Tibial nerve (tissue), 4 donors: ENCODE measurements around the gene CXCR4. TPM values are rescaled to one million over a fixed set of nuclear protein-coding genes. Genes with fewer than 3 reads are reported as not detected.
A peak's percentile ranks its signal among the peaks of the same experiment; 100 is the strongest.

Experiments used
- DNase-seq, 2 donors: peaks; one replicate each; pipeline ENCODE4 v3.0.0-alpha.2; 2019; ENCODE audit warnings: low spot score in 2 of 2
- H3K27ac ChIP-seq, 4 donors: fragments of 200-600 bp; sonication (generic) in 3 of 4; one replicate each; pipeline ENCODE4 v1.5.1; 2017 to 2019; ENCODE audit warnings: mild to moderate bottlenecking in 1 of 4
- H3K27me3 ChIP-seq, 2 donors: fragments of 200-600 bp; sonication (generic) in 1 of 2; one replicate each; pipeline versions ENCODE4 v1.5.1 to v1.6.0; 2017 to 2019
- H3K36me3 ChIP-seq, 3 donors: fragments of 200-600 bp; sonication (generic); one replicate each; pipeline ENCODE4 v1.5.1; 2018 to 2019
- H3K4me1 ChIP-seq, 4 donors: fragments of 200-600 bp; sonication (generic) in 3 of 4; one replicate each; pipeline ENCODE4 v1.5.1; 2017 to 2019
- H3K4me3 ChIP-seq, 4 donors: fragments of 200-600 bp; sonication (generic) in 3 of 4; one replicate each; pipeline ENCODE4 v1.5.1; 2017 to 2019; ENCODE audit warnings: mild to moderate bottlenecking in 1 of 4, moderate library complexity in 1 of 4
- H3K9me3 ChIP-seq, 4 donors: fragments of 200-600 bp; sonication (generic) in 3 of 4; one replicate each; pipeline ENCODE4 v1.5.1; 2017 to 2019
- EP300 ChIP-seq, 2 donors: sonication (generic); formaldehyde crosslinking; IDR thresholded peaks; one replicate each; pipeline ENCODE4 v1.6.1; 2017; ENCODE audit warnings: antibody characterized with exemption in 2 of 2, mild to moderate bottlenecking in 1 of 2
- POLR2A ChIP-seq, 2 donors: fragments of 450-650 bp; IDR thresholded peaks; one replicate each; pipeline ENCODE4 v1.6.1; 2017; ENCODE audit warnings: antibody characterized with exemption in 2 of 2, mild to moderate bottlenecking in 2 of 2, moderate library complexity in 2 of 2
- WGBS, 2 donors: methylation state at CpG; one replicate each; pipeline ENCODE4 v1.1.5; 2018; 5-methylcytosine and 5-hydroxymethylcytosine counted together
- total RNA-seq, 4 donors: library from RNA; depleted of rRNA; stranded (reverse); fragments of >200 nt; gene quantifications; one replicate each; pipeline ENCODE4 v1.1.0, GENCODE V29; 2016
- TF ChIP-seq, protein P1 (sequence below), 5 experiments: fragments of 200-600 bp in 3 of 5; fragments of 450-650 bp in 2 of 5; sonication (generic) in 3 of 5; IDR thresholded peaks; one replicate each; pipeline ENCODE4 v1.5.1; 2016 to 2019; ENCODE audit warnings: antibody characterized with exemption in 5 of 5, mild to moderate bottlenecking in 3 of 5, moderate library complexity in 2 of 5

The CXCR4 gene
- total RNA-seq, 4 donors from 2014 or later = 21.3 to 38.5 (median 31.9) TPM

- no peak overlapping the region for H3K27ac ChIP-seq
- H3K9me3 ChIP-seq = no peaks in the 10 kb centered on the region
- no peak overlapping the region for H3K4me3 ChIP-seq
- H3K27me3 ChIP-seq = peaks cover 0 to 10% of the 10 kb centered on the region in 2 donors
- TF ChIP-seq EP300 (IDR thresholded peaks at IDR 0.05) = no peak
- TF ChIP-seq, protein P1, sequence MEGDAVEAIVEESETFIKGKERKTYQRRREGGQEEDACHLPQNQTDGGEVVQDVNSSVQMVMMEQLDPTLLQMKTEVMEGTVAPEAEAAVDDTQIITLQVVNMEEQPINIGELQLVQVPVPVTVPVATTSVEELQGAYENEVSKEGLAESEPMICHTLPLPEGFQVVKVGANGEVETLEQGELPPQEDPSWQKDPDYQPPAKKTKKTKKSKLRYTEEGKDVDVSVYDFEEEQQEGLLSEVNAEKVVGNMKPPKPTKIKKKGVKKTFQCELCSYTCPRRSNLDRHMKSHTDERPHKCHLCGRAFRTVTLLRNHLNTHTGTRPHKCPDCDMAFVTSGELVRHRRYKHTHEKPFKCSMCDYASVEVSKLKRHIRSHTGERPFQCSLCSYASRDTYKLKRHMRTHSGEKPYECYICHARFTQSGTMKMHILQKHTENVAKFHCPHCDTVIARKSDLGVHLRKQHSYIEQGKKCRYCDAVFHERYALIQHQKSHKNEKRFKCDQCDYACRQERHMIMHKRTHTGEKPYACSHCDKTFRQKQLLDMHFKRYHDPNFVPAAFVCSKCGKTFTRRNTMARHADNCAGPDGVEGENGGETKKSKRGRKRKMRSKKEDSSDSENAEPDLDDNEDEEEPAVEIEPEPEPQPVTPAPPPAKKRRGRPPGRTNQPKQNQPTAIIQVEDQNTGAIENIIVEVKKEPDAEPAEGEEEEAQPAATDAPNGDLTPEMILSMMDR (IDR thresholded peaks at IDR 0.05) = no peak
- TF ChIP-seq POLR2A (IDR thresholded peaks at IDR 0.05) = no peak
- H3K4me1 ChIP-seq = peaks cover 0 to 9% (median 0%) of the 10 kb centered on the region in 4 donors
- WGBS, 2 donors = 50% methylated on average over 12 of the region's 12 CpGs
- DNase-seq = no peak
- H3K36me3 ChIP-seq = no peaks in the 10 kb centered on the region
Measured at GRCh38 chr2:136126021-136126420, 8.1 kb upstream of the CXCR4 start.

DNA sequence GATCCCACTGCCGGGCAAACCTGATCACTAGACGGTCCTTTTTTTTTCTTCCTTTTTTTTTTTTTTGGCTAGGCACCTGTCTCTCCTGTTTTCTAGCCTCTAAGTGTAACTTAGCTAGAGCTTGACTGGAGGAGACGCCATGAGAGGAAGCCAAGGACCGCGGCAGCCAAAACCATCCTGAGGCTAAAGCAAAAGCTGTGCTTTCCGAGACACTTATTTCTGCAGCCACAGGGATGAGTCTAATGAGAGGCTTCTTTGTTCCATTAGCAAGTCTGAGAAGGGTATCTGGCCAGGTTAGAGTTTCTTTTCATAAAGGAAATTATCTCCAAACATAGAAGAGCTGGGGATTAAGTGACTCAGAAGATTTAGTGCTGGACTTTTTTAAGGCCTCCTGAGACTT, 7.3 kb upstream of the CXCR4 start:
- peaks cover 0 to 16% of the 10 kb centered on the region in 2 donors for H3K27me3 ChIP-seq
- no peak for DNase-seq
- peaks cover 0 to 9% (median 0%) of the 10 kb centered on the region in 4 donors for H3K4me1 ChIP-seq
- no peaks in the 10 kb centered on the region for H3K9me3 ChIP-seq
- WGBS, 2 donors = 65 to 67% methylated on average over 6 of the region's 6 CpGs
- no peaks in the 10 kb centered on the region for H3K36me3 ChIP-seq
- H3K27ac ChIP-seq = peak overlapping the region in 1 of 4 donors; percentile 34
- H3K4me3 ChIP-seq = no peak overlapping the region
- no peak for TF ChIP-seq POLR2A (IDR thresholded peaks at IDR 0.05)
- TF ChIP-seq, protein P1 (IDR thresholded peaks at IDR 0.05) = no peak
- no peak for TF ChIP-seq EP300 (IDR thresholded peaks at IDR 0.05)

- Histone ChIP-seq H3K27me3 (peaks cover 0 to 18% of the 10 kb centered on the region in 2 donors), H3K27ac (peak overlapping the region in 1 of 4 donors; percentile 34), H3K4me1 (peaks cover 0 to 9% (median 2%) of the 10 kb centered on the region in 4 donors), H3K4me3 (no peak overlapping the region), H3K9me3 (no peaks in the 10 kb centered on the region), H3K36me3 (no peaks in the 10 kb centered on the region)
- 50 to 55% methylated on average over 2 of the region's 2 CpGs for WGBS, 2 donors
- TF ChIP-seq, protein P1 (IDR thresholded peaks at IDR 0.05) = no peak
- TF ChIP-seq EP300 (IDR thresholded peaks at IDR 0.05) = no peak
- no peak for TF ChIP-seq POLR2A (IDR thresholded peaks at IDR 0.05)
- DNase-seq = no peak
Measured at GRCh38 chr2:136124805-136125204, 6.9 kb upstream of the CXCR4 start.

DNA sequence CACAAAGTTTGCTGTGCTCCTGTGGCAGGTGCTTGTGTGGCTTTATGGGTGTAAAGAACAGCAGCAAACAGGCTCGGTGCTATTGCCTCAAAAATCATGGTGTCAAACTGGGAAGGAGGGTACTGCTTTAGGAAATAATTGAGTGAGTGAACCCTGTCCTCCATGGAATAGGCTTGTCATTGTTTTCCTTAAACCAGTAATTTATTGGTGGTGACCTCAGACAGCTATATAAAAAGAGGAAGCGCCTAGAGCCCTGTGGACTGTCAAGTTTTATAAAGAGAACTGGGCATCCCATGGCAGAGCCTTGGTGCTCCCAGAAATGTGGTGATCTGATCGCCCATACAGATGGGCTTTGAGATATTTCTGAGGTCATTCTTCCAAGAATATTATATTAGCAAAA, 4.7 kb upstream of the CXCR4 start:
- H3K4me1 ChIP-seq = peaks cover 0 to 24% (median 7%) of the 10 kb centered on the region in 4 donors
- H3K27ac ChIP-seq = no peak overlapping the region
- TF ChIP-seq EP300 (IDR thresholded peaks at IDR 0.05) (no peak), POLR2A (IDR thresholded peaks at IDR 0.05) (no peak)
- TF ChIP-seq, protein P1 (IDR thresholded peaks at IDR 0.05) = no peak
- WGBS, 2 donors = 45 to 57% methylated on average over 3 of the region's 3 CpGs
- no peak overlapping the region for H3K4me3 ChIP-seq
- H3K9me3 ChIP-seq = no peaks in the 10 kb centered on the region
- no peaks in the 10 kb centered on the region for H3K36me3 ChIP-seq
- no peak for DNase-seq
- H3K27me3 ChIP-seq = peaks cover 0 to 30% of the 10 kb centered on the region in 2 donors

GRCh38 chr2:136121204-136121910, 3.4 kb upstream of the CXCR4 start:
- no peaks in the 10 kb centered on the region for H3K9me3 ChIP-seq
- peaks cover 0 to 36% of the 10 kb centered on the region in 2 donors for H3K27me3 ChIP-seq
- H3K4me3 ChIP-seq = no peak overlapping the region

More at GRCh38 chr2:136121204-136121910, 3.4 kb upstream of the CXCR4 start:
- WGBS, 2 donors = 74 to 82% methylated on average over 3 of the region's 3 CpGs
- H3K4me1 ChIP-seq = peaks cover 0 to 38% (median 9%) of the 10 kb centered on the region in 4 donors
- TF ChIP-seq, protein P1 (IDR thresholded peaks at IDR 0.05) = no peak
- TF ChIP-seq POLR2A (IDR thresholded peaks at IDR 0.05) (no peak), EP300 (IDR thresholded peaks at IDR 0.05) (no peak)
- H3K36me3 ChIP-seq = no peaks in the 10 kb centered on the region
- no peak overlapping the region for H3K27ac ChIP-seq
- DNase-seq = no peak
